GM06990 (cell line): ENCODE data around the gene TC2N.
"Not testable (repeated sequence)": the region's sequence is repeated elsewhere in the genome, so short reads cannot be mapped to it uniquely, and the experiment has no call there.

ENCODE experiments used
- DNase-seq: peaks from one replicate; pipeline ENCODE4 v3.0.0-alpha.2; 2011; ENCODE audit not compliant: insufficient read length; ENCODE audit errors: extremely low read depth
- H3K27me3 ChIP-seq: replicated peaks from 2 replicates; pipeline ENCODE4 v1.6.0; 2011; ENCODE audit warnings: low read length; ENCODE audit not compliant: control insufficient read depth, insufficient read depth
- H3K36me3 ChIP-seq: 2 replicates; pipeline ENCODE4 v1.5.1; 2011; ENCODE audit warnings: low read length; ENCODE audit not compliant: control insufficient read depth, insufficient read depth
- H3K4me3 ChIP-seq: replicated peaks from 2 replicates; pipeline ENCODE4 v1.5.1; 2011; ENCODE audit warnings: low read depth, mild to moderate bottlenecking, control low read depth, low read length
- CTCF ChIP-seq: IDR thresholded peaks from 2 replicates; pipeline ENCODE4 v1.5.1; 2011; ENCODE audit warnings: low read length, control low read depth, mild to moderate bottlenecking, inconsistent platforms; ENCODE audit not compliant: insufficient read depth, poor library complexity, severe bottlenecking

Gene TC2N

GRCh38 chr14:91899806-91900205, 32.5 kb upstream of the TC2N start:
- no peak for DNase-seq
- no peaks in the 10 kb centered on the region; the same call in 1 of the 2 replicates for H3K27me3 ChIP-seq
- no peak for TF ChIP-seq CTCF
- no peak overlapping the region for H3K4me3 ChIP-seq
- H3K36me3 ChIP-seq: no peaks in the 10 kb centered on the region

- TF ChIP-seq CTCF: no peak
- Histone ChIP-seq H3K27me3 (no peaks in the 10 kb centered on the region; the same call in 1 of the 2 replicates), H3K36me3 (no peaks in the 10 kb centered on the region), H3K4me3 (no peak overlapping the region)
- no peak for DNase-seq
These were observed 31.9 kb upstream of the TC2N start for GRCh38 chr14:91899213-91899612.

GRCh38 chr14:91898372-91898771, 31.0 kb upstream of the TC2N start:
- H3K36me3 ChIP-seq: no peaks in the 10 kb centered on the region
- no peak for DNase-seq
- no peaks in the 10 kb centered on the region; the same call in 1 of the 2 replicates for H3K27me3 ChIP-seq

GRCh38 chr14:91897716-91898115, 30.4 kb upstream of the TC2N start:
- H3K36me3 ChIP-seq, DNase-seq, H3K4me3 ChIP-seq, H3K27me3 ChIP-seq: not testable (repeated sequence)

More at GRCh38 chr14:91898372-91898771, 31.0 kb upstream of the TC2N start:
- H3K4me3 ChIP-seq: no peak overlapping the region
- TF ChIP-seq CTCF: no peak

GRCh38 chr14:91897106-91897701, 29.9 kb upstream of the TC2N start:
- no peaks in the 10 kb centered on the region; the same call in 1 of the 2 replicates for H3K27me3 ChIP-seq
- H3K36me3 ChIP-seq: no peaks in the 10 kb centered on the region
- TF ChIP-seq CTCF: no peak
- H3K4me3 ChIP-seq: no peak overlapping the region
- no peak for DNase-seq

GRCh38 chr14:91896419-91896818, 29.1 kb upstream of the TC2N start:
- H3K27me3 ChIP-seq: no peaks in the 10 kb centered on the region; the same call in 1 of the 2 replicates
- H3K4me3 ChIP-seq: no peak overlapping the region
- no peaks in the 10 kb centered on the region for H3K36me3 ChIP-seq
- no peak for TF ChIP-seq CTCF
- DNase-seq: no peak
